Measurements from ENCODE around the gene SEC14L6.
"Not testable (repeated sequence)": the region's sequence is repeated elsewhere in the genome, so short reads cannot be mapped to it uniquely, and the experiment has no call there.

Gene SEC14L6

DNA sequence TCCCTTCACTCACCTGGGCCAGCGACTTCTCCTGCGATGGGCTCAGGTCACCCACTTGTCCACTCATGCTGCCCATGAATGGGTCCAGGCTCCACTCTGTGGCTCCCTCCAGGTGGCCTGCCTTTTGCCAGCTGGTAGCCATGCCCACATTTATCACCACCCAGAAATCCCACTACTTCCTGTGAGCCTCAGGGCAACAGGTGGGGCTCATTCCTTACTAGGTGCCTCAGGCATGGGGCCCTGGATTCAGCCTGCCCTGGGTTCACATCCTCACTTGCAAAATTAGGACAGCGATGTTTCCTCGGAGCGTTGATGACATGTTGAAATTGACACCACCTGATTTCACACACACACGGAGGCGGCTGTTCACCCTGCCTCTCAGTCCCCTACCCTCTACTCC lies at the start of gene SEC14L6:
SEC14L6 (minus strand) TSS at position 126 of the 400 bp plus-strand sequence; CDS start at position 67, 59 bp downstream.
- DNase-seq = no peak

DNA sequence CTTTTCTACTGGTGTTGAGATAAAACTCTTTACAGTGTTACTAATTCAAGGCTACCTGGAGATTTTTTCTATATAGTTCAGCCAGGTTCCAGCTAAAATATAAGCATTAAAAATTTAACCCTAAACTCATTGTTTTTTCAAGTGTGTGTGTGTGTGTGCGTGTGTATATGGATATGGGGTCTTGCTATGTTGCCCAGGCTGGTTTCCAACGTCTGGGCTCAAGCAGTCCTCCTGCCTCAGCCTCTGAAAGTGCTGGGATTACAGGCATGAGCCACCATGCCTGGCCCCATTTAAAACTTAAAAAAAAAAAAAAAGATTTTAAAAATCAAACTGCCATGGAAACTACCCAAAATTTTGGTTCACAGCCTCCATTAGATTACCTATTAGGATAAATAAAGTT lies 49.7 kb upstream of the SEC14L6 start:
- no peak for DNase-seq

DNA sequence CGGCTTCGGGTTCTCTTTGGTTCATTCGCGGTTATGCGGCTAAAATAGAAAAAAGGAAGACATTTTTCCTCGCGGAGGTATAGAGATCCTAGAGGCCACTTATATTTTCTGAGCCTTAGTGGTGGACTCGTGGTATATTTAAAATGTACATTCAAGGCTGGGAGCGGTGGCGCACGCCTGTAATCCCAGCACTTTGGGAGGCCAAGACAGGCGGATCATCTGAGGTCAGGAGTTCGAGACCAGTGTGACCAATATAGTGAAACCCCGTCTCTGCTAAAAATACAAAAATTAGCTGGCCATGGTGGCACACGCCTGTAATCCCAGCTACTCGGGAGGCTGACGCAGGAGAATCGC lies 45.8 kb upstream of the SEC14L6 start:
- not testable (repeated sequence) for DNase-seq

- peak; percentile 89 for DNase-seq
Observed at GRCh38 chr22:30591588-30592359, 45.2 kb upstream of the SEC14L6 start, which contains the start of gene PES1. Gene PES1 (minus strand): TSS chr22:30591910. CDS start chr22:30591833, 77 bp downstream.

DNA sequence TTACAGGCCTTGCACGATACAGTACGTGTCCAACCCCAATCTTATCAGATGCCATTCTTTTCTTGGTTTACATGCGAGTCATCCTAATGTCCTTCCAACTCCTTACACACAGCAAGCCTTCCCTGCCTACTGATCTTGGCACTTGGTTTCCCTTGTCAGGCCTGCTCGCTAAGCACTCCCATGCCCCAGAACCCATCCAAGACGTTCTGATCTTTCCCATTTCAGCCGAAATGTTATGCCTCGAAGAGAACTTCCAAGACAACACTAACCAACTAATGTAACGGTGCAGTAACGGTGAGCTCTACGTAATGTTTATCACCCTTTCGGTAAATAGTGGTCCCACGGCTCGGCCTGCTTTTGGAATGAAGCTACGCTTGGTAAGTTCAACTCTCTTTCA lies 44.6 kb upstream of the SEC14L6 start:
- DNase-seq = no peak

DNA sequence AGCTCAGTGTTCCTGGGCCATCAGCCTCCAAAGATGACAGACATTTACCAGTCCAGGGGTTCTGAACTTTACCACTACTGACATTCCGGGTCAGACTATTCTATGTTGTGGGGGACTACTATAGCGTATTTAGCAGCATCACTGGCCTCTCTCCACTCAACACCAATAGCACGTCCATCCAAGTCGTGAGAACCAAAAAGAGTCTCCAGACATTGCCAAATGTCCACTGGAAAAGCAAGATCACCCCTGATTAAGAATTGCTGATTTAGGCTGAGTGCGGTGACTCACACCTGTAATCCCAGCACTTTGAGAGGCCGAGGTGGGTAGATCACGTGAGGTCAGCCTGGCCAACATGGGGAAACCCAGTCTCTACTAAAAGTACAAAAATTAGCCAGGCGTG lies 39.9 kb upstream of the SEC14L6 start:
- no peak for DNase-seq

DNA sequence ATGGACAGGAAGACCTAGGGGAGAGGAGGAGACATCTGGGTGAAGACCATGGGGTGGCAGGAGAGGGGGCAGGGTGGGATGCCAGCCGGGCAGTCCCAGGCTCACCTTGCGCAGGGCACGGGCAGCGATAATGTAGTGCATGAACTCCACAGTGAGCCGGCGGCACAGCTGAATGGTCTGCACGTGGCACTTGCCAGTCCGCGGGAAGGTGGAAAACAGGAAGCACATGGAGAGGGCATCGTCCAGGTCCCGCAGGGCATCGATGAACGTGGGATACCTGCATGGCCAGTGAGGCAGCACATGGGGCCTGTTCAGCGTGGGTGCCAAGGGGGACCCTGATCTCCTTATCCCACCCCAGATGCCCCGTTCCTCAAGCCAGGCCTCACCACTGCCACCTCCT lies 37.9 kb upstream of the SEC14L6 start:
- DNase-seq = no peak

DNA sequence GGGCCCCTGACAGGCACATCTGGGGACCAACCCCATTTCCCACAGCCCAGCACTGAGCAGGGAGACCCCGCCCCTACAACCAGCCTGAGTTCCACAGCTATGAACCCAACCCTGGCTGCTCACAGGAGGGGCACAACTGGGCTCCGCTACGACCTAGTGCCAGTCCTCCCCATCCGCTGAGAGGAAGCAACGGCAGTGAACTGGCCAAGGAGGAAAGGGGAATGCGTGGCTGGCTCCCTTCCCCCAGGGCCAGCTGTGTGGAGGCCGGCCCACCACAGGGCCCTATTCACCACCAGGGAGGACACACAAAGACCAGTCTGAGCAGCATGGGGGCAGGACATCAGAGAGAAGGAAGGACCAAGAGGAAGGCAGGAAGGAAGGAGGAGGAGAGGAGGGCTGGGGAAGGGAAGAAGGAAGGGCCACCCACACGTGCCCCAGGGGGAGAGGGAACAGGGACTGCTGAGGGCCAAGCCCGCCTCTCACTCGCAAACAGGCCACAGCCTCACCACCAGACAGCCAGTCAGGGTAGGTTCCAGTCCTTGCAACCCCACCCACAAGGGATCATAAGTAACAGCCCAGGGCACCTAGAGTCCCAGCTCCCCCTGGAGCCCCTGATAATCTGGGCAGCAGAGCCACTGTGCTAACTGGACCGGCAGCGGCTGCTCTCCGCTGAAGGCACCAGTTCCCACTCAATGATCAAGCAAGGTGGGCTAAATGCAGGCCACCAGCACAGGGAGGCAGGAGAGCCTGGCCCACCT lies 36.4 kb upstream of the SEC14L6 start:
- no peak for DNase-seq

DNA sequence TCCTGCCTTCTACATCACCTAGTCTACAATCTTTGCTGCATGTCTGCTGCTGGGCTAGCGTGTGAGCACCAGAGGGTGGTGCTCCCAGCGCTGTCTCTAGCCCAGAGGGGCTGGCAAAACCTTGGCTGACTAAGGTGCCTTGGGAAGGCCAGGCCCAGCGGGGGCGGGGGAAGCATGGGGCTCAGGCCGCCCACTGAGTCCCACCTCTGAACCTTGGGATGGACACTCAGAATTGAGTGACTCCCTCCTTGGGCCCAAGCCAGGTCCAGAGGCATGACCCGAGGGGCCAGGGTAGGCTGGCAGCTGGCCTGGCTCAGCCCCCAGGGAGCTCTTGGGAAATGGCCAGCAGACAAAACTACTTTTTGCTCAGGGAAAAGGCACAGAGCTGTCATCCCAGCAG lies 35.5 kb upstream of the SEC14L6 start:
- no peak for DNase-seq

DNA sequence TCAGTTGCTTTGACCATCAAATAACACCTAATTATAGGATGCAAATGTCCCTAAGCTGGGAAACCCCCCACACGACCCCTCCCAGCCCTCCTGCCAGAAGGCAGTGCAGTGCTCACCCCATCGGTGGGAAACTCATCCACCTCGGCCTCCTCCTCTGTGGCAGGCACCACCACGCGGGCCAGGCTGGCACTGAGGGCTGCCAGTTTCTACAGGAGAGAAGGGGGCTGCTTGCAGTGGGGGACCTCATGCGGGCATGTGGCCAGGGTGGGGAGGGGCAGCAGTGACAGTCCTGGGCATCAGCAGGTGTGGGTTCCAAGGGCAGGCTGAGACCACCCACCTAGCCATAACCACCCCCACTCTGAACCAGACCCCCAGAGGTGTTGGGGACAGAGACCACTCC lies 34.4 kb upstream of the SEC14L6 start:
- no peak for DNase-seq

GRCh38 chr22:30578481-30578880 lies 31.9 kb upstream of the SEC14L6 start:
- no peak for DNase-seq

DNA sequence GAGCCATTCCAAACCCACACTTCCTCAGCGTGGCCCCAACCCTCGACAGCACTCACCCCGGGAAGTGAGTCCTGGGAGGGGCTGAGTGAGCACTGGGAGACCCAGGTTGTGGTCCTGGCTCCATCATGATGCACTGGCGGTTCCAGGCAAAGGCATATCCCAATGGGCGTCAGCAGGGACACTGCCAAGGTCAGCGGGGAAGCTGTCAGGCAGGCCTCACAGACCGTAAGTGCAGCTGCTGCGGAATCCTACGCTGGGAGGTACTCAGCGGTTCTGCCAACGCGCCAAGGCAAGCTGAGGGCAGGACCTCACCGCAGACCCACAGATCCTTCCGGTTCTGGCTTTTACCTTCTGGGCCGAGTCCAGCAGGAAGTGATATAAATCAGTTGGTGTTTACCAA lies 29.3 kb upstream of the SEC14L6 start:
- DNase-seq = no peak

DNA sequence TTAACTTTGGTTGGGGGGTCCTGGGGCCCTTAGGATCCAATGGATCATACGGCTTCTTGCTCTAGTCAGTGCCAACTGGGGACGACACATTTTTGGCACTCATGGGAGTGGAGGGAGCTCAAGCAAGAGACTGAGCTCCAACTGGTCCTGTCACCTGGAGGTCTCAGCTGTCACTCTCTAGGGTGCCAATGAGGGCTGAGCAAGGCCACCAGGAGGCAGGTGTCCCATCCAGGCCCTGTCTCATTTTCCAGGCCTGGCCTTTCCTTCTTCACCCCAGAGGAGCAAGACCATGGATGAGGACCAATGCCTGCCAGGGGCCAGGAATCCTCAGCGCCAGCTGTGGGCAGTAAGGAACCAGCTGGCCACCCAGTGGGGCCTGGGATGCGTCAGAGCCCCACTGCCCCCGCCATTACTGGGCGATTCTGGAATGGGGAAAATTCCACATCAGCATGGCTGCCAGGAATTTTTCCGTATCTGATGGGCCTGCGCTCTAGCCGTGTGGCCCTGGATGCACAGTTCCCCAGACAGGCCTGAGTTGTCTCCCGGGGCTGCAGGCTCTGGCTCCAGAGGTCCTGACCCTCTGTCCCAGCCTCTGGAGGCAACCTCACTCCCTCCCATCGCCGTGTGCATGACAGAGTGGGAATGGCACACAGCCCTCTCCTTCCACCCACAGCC lies 28.6 kb upstream of the SEC14L6 start:
- DNase-seq = no peak

DNA sequence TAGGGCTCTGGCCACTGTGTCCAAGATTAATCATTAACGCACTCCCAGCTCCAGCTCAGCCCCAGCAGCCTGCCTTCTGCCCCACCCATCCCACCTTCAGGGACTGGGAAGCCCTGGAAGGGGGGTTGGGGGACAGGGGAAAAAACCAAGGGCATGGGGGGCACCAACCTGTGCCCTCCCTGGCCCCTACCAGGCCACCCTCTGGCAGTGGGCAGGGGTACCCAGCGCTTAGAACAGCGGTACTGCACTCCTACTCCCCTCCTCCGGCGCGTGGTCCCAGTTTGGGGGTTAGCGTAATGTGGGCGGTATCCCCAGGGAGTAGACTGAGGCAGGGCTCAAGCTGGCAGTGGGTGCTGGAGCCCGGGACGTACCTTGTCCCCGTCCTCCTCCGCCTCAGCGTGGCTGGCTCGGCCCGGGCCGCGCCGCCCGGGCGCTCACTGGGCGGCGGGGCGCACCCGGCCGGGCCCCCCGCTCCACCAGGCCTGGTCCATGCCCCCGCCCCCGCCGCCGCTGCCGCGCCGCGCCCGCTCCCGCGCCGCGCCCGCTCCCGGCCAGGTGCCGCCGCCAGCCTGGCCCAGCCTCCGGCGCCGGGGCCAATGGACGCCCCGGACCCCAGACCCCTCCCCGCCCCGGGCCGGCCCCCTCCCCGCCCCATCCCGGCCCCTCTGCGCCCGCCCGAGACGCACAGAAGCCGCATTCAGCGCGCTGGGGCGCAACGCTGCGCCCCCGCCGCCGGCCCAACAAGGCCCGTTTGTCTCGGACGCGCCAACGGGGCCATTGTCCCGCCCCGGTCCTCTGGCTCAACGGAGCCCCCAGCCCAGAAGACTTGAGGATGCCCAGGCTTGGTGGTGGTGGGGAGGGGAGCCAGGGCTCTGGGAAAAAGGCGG lies 27.8 kb upstream of the SEC14L6 start, which contains the start of gene GAL3ST1:
GAL3ST1 (minus strand) TSS at position 571 of the 887 bp plus-strand sequence. CDS start 17,273 bp downstream, outside the sequence.
- DNase-seq = no peak

DNA sequence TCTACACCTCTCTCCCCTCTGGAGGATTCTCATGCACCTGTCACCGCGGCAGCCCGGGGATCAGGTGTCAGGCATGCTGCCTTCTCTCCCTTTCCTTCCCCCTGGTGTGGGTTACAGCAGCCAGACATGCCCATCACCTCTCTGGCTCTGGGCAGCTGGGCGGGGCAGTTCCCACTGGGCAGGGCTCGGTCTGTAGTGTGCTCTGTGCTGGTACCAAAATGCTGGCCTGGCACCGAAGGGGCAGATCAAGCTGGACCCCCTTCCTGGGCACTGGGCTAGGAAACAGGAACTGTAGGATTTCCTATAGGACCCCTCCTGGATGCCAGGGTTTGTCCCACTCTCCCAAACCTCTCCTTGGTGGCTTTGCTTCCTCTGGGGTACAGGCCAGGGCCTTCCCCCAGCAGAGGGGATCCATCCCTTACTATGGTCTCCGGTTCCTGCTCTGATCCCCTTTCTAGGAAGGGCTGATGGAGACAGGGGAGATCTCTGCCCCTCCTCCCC lies 27.1 kb upstream of the SEC14L6 start:
- no peak for DNase-seq

DNA sequence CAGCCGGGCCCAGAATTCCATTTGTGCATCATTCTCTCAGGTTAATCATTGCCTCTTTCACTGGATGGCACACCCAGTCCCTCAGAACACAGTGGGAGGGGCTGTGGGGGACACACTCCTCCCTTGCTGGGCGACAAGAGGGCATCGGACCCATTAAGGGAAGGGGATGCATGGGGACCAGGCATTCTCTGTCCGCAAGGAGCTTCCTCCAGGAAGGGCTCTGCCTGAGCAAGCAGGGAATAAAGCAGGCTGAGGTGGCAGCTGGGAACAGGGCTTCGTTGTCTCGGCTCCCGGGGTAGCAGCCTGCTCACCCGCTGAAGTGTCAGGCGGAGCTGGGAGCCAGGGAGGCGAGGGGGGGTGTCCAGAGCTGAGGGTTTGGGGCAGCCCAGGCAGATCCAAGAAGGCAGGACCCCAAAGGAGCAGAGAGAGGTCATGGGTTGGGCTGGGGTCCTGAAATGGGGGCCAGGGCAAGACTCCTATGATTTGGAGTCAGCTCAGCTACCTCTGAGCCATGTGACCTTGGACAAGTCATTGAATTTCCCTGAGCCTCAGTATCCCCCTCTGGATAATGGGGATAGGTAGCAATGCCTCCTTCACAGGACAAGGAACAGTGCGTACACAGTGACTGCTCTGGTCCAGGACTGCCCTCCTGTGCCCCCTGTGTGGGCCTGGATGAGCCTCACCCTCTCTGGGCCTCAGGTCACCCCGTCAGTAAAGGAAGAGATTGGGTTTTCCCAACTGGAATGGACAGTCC lies 26.5 kb upstream of the SEC14L6 start:
- DNase-seq = no peak

DNA sequence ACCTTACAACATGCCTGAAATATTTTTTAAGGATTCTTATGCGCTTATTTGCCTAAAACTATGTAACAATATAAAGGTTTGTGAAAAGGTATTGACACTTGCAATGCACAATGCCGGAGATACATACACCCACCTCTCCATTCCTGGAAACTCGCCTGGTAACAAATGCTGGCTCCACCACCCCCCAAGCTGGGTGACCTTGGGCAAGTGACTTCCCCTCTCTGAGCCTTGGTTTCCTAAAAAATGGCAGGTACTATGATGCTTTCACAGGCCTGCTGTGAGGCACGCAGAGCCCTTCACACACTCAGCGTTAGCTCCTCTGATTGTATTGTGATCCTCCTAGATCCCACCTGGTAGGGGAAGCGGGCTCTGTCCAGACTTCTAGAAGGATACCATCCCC lies 25.7 kb upstream of the SEC14L6 start:
- no peak for DNase-seq

- no peak for DNase-seq
Observed at GRCh38 chr22:30569674-30570202, 23.2 kb upstream of the SEC14L6 start.

GRCh38 chr22:30568137-30568805 lies 21.7 kb upstream of the SEC14L6 start:
- no peak for DNase-seq

DNA sequence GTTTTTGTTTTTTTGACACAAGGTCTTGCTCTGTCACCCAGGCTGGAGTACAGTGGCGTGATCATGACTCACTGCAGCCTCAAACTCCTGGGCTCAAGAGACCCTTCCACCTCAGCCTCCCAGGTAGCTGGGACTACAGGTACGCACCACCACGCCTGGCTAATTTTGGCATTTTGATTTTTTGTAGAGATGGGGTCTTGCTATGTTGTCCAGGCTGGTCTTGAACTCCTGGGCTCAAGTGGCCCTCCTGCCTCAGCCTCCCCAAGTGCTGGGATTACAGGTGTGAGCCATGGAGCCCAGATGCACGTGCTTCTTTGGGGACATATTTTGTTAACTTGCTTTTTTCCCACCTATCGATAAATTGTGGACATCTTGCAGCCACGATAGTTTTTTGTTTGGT lies 20.7 kb upstream of the SEC14L6 start:
- DNase-seq = not testable (repeated sequence)

- DNase-seq = no peak
Observed at GRCh38 chr22:30566125-30566524, 19.6 kb upstream of the SEC14L6 start.
